ENCODE data around the gene PSMB5. TPM values are rescaled to one million over a fixed set of nuclear protein-coding genes. Genes with fewer than 3 reads are reported as not detected.

The PSMB5 gene
- total and polyA plus RNA-seq, 2 of the 13 experiments (the other 11 are each of a cell fraction or from before 2014, with no cell fraction given) = 705 to 871 TPM

DNA sequence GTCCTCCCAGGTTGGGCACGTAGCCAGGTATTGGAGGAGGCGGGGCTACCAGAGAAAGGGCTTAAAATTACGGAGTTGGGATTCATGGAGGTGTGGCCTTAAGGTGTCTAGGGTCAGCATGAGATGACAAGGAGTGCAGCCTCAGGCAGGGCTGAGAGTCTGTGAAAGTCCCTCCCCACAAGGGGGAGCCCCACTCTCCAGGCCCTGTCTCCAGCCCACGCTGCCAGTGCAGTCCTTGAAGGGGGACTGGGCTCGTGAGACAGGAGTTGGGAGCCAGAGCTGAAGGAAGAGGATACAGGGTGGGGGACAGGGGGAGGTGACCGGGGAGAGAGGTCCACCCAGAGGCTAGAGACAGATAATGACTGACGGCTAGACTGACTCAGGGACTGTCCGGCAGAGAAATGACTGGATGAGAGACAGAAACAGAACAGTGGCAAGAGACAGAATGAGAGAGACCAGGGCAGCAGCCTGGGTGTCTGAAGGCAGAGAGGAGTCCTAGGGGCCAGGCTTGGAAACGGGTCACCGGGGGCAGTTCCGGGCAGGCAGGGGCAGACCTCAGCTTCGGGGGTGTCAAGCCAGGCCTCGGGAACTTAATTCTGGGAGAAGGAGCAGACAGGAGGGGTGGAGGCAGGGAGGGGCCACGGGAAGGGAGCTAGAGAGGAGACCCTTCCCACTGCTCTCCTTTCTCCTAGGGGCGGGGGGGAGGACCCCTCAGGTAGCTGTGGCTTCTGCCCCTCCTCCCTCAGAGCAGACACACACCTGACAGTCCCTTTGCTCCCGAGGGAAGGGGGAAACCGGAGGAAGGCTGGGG lies 21.6 kb upstream of the PSMB5 start (continued):
- TF ChIP-seq NR2F1 (CRISPR knock-in tag; IDR thresholded peaks at IDR 0.05) (0 out of 4 replicates have a peak, but pooled peaks of 1 of the 2 experiments have one; percentile 45), ZNF570 (CRISPR knock-in tag; IDR thresholded peaks at IDR 0.05; ENCODE audit: borderline replicate concordance) (no peak), SPEN (CRISPR knock-in tag; IDR thresholded peaks at IDR 0.05; ENCODE audit: low read depth) (no peak), RAD21 (CRISPR knock-in tag; IDR thresholded peaks at IDR 0.05) (peak; percentile 63), ZNF550 (CRISPR knock-in tag; IDR thresholded peaks at IDR 0.05; ENCODE audit: borderline replicate concordance) (peak; percentile 91), ZBTB21 (CRISPR knock-in tag; IDR thresholded peaks at IDR 0.05) (no peak), NFATC3 (CRISPR knock-in tag; IDR thresholded peaks at IDR 0.05) (0 out of 2 replicates have a peak, but pooled peaks have one; percentile 17), KLF15 (CRISPR knock-in tag; IDR thresholded peaks at IDR 0.05; ENCODE audit: borderline replicate concordance) (no peak), DNMT1 (CRISPR knock-in tag; IDR thresholded peaks at IDR 0.05) (no peak; the same call in 1 of the 2 replicates), ETV5 (CRISPR knock-in tag; IDR thresholded peaks at IDR 0.05; ENCODE audit: borderline replicate concordance) (no peak; the same call in 1 of the 2 replicates), SMARCC2 (IDR thresholded peaks at IDR 0.05) (no peak)
- TF ChIP-seq, protein P1, sequence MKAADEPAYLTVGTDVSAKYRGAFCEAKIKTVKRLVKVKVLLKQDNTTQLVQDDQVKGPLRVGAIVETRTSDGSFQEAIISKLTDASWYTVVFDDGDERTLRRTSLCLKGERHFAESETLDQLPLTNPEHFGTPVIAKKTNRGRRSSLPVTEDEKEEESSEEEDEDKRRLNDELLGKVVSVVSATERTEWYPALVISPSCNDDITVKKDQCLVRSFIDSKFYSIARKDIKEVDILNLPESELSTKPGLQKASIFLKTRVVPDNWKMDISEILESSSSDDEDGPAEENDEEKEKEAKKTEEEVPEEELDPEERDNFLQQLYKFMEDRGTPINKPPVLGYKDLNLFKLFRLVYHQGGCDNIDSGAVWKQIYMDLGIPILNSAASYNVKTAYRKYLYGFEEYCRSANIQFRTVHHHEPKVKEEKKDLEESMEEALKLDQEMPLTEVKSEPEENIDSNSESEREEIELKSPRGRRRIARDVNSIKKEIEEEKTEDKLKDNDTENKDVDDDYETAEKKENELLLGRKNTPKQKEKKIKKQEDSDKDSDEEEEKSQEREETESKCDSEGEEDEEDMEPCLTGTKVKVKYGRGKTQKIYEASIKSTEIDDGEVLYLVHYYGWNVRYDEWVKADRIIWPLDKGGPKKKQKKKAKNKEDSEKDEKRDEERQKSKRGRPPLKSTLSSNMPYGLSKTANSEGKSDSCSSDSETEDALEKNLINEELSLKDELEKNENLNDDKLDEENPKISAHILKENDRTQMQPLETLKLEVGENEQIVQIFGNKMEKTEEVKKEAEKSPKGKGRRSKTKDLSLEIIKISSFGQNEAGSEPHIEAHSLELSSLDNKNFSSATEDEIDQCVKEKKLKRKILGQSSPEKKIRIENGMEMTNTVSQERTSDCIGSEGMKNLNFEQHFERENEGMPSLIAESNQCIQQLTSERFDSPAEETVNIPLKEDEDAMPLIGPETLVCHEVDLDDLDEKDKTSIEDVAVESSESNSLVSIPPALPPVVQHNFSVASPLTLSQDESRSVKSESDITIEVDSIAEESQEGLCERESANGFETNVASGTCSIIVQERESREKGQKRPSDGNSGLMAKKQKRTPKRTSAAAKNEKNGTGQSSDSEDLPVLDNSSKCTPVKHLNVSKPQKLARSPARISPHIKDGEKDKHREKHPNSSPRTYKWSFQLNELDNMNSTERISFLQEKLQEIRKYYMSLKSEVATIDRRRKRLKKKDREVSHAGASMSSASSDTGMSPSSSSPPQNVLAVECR (CRISPR knock-in tag; IDR thresholded peaks at IDR 0.05; ENCODE audit: borderline replicate concordance) = peak; percentile 50; the same call in 1 of the 2 replicates
- TF ChIP-seq, protein P2, sequence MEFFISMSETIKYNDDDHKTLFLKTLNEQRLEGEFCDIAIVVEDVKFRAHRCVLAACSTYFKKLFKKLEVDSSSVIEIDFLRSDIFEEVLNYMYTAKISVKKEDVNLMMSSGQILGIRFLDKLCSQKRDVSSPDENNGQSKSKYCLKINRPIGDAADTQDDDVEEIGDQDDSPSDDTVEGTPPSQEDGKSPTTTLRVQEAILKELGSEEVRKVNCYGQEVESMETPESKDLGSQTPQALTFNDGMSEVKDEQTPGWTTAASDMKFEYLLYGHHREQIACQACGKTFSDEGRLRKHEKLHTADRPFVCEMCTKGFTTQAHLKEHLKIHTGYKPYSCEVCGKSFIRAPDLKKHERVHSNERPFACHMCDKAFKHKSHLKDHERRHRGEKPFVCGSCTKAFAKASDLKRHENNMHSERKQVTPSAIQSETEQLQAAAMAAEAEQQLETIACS (CRISPR knock-in tag; IDR thresholded peaks at IDR 0.05) = no peak
- TF ChIP-seq, protein P3, sequence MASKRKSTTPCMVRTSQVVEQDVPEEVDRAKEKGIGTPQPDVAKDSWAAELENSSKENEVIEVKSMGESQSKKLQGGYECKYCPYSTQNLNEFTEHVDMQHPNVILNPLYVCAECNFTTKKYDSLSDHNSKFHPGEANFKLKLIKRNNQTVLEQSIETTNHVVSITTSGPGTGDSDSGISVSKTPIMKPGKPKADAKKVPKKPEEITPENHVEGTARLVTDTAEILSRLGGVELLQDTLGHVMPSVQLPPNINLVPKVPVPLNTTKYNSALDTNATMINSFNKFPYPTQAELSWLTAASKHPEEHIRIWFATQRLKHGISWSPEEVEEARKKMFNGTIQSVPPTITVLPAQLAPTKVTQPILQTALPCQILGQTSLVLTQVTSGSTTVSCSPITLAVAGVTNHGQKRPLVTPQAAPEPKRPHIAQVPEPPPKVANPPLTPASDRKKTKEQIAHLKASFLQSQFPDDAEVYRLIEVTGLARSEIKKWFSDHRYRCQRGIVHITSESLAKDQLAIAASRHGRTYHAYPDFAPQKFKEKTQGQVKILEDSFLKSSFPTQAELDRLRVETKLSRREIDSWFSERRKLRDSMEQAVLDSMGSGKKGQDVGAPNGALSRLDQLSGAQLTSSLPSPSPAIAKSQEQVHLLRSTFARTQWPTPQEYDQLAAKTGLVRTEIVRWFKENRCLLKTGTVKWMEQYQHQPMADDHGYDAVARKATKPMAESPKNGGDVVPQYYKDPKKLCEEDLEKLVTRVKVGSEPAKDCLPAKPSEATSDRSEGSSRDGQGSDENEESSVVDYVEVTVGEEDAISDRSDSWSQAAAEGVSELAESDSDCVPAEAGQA (IDR thresholded peaks at IDR 0.05; ENCODE audit: low read depth) = 0 out of 2 replicates have a peak, but pooled peaks have one; percentile 32
- TF ChIP-seq, protein P3 (CRISPR knock-in tag; IDR thresholded peaks at IDR 0.05; ENCODE audit: borderline replicate concordance) = no peak
- TF ChIP-seq, protein P4, sequence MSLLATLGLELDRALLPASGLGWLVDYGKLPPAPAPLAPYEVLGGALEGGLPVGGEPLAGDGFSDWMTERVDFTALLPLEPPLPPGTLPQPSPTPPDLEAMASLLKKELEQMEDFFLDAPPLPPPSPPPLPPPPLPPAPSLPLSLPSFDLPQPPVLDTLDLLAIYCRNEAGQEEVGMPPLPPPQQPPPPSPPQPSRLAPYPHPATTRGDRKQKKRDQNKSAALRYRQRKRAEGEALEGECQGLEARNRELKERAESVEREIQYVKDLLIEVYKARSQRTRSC (CRISPR knock-in tag; IDR thresholded peaks at IDR 0.05; ENCODE audit: low read depth) = no peak
